KOPT-K1 (cell line): ENCODE measurements around the gene UBN1.
"Not testable (repeated sequence)": the region's sequence is repeated elsewhere in the genome, so short reads cannot be mapped to it uniquely, and the experiment has no call there.

Experiments used
- H3K27ac ChIP-seq: fragments of 200-600 bp; sonication (generic); 2 replicates; pipeline ENCODE4 v1.5.1; 2016; ENCODE audit warnings: antibody characterized with exemption, mild to moderate bottlenecking, low read depth, low read length; ENCODE audit not compliant: poor library complexity, severe bottlenecking
- H3K36me3 ChIP-seq: fragments of 200-600 bp; sonication (generic); 2 replicates; pipeline ENCODE4 v1.5.1; 2017; ENCODE audit warnings: antibody characterized with exemption, mild to moderate bottlenecking, low read length, moderate library complexity; ENCODE audit not compliant: insufficient read depth
- H3K9me3 ChIP-seq: fragments of 200-600 bp; sonication (generic); 2 replicates; pipeline ENCODE4 v1.5.1; 2017; ENCODE audit warnings: antibody characterized with exemption, low read length, mild to moderate bottlenecking; ENCODE audit not compliant: insufficient read depth, poor library complexity, severe bottlenecking

UBN1 gene

GRCh38 chr16:4913774-4914525 is 66.7 kb downstream of the UBN1 start:
- H3K36me3 ChIP-seq = no peaks in the 10 kb centered on the region
- H3K9me3 ChIP-seq = no peaks in the 10 kb centered on the region
- no peak overlapping the region for H3K27ac ChIP-seq

GRCh38 chr16:4914528-4915225 is 67.4 kb downstream of the UBN1 start:
- Histone ChIP-seq H3K27ac (no peak overlapping the region), H3K9me3 (no peaks in the 10 kb centered on the region), H3K36me3 (no peaks in the 10 kb centered on the region)

- Histone ChIP-seq H3K27ac (no peak overlapping the region), H3K9me3 (no peaks in the 10 kb centered on the region), H3K36me3 (no peaks in the 10 kb centered on the region)
Measured at GRCh38 chr16:4915226-4915761, 68.0 kb downstream of the UBN1 start.

- H3K27ac ChIP-seq = no peak overlapping the region
- H3K9me3 ChIP-seq = no peaks in the 10 kb centered on the region
Measured at GRCh38 chr16:4917117-4917516, 69.8 kb downstream of the UBN1 start.

GRCh38 chr16:4918781-4919251 is 71.5 kb downstream of the UBN1 start:
- Histone ChIP-seq H3K36me3 (no peaks in the 10 kb centered on the region), H3K9me3 (no peaks in the 10 kb centered on the region), H3K27ac (no peak overlapping the region)

More at GRCh38 chr16:4917117-4917516, 69.8 kb downstream of the UBN1 start:
- H3K36me3 ChIP-seq = no peaks in the 10 kb centered on the region

GRCh38 chr16:4920826-4921225 is 73.5 kb downstream of the UBN1 start:
- Histone ChIP-seq H3K9me3 (no peaks in the 10 kb centered on the region), H3K36me3 (no peaks in the 10 kb centered on the region), H3K27ac (no peak overlapping the region)

- H3K36me3 ChIP-seq = no peaks in the 10 kb centered on the region
- H3K9me3 ChIP-seq = peaks cover 12% of the 10 kb centered on the region
- no peak overlapping the region for H3K27ac ChIP-seq
Measured at GRCh38 chr16:4922721-4923342, 75.6 kb downstream of the UBN1 start.

- peaks cover 12% of the 10 kb centered on the region for H3K9me3 ChIP-seq
- H3K36me3 ChIP-seq = no peaks in the 10 kb centered on the region
Measured at GRCh38 chr16:4923853-4924252, 76.6 kb downstream of the UBN1 start.

GRCh38 chr16:4924593-4925292 is 77.5 kb downstream of the UBN1 start:
- Histone ChIP-seq H3K9me3 (peaks cover 12% of the 10 kb centered on the region), H3K27ac (no peak overlapping the region), H3K36me3 (no peaks in the 10 kb centered on the region)

More at GRCh38 chr16:4923853-4924252, 76.6 kb downstream of the UBN1 start:
- H3K27ac ChIP-seq = no peak overlapping the region

DNA sequence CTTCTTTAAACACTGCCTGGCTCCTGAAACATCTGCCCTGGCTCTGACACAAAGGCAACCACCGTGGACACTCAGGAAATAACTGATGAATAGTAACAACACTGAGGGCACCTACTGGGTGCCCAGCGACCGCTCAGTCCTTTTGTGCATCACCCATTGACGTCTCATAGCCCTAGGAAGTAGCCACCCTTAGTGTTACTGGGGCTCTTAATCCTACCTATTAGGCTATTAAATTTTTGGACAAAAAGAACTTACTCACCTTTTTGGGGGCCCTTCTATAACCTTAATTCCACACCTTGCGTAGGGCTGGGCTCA is 78.0 kb downstream of the UBN1 start:
- H3K27ac ChIP-seq = no peak overlapping the region
- no peaks in the 10 kb centered on the region for H3K36me3 ChIP-seq
- H3K9me3 ChIP-seq = peaks cover 12% of the 10 kb centered on the region

- H3K9me3 ChIP-seq = peaks cover 12% of the 10 kb centered on the region
- no peak overlapping the region for H3K27ac ChIP-seq
- no peaks in the 10 kb centered on the region for H3K36me3 ChIP-seq
Measured at GRCh38 chr16:4925791-4926190, 78.5 kb downstream of the UBN1 start.

GRCh38 chr16:4926928-4927327 is 79.6 kb downstream of the UBN1 start:
- peaks cover 12% of the 10 kb centered on the region for H3K9me3 ChIP-seq

DNA sequence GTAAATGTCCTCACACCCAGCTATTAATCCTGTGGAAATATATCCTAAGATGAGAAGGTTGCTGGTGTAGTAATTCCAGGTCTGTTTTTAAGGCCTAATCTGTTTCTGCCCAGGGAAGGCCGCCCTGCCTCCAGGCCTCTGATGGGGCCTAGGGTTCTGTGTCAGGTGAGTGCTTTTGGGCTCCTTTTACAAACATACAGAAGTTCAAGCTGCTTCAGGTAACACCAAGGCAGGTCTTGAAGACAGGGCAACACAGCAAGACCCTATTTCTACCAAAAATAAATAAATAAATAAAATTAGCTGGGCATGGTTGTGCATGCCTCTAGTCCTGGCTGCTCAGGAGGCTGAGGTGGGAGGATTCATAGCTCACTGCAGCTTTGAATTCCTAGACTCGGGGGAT is 80.4 kb downstream of the UBN1 start:
- Histone ChIP-seq H3K27ac (no peak overlapping the region), H3K36me3 (no peaks in the 10 kb centered on the region), H3K9me3 (peaks cover 12% of the 10 kb centered on the region)

More at GRCh38 chr16:4926928-4927327, 79.6 kb downstream of the UBN1 start:
- H3K36me3 ChIP-seq = no peaks in the 10 kb centered on the region
- H3K27ac ChIP-seq = no peak overlapping the region

DNA sequence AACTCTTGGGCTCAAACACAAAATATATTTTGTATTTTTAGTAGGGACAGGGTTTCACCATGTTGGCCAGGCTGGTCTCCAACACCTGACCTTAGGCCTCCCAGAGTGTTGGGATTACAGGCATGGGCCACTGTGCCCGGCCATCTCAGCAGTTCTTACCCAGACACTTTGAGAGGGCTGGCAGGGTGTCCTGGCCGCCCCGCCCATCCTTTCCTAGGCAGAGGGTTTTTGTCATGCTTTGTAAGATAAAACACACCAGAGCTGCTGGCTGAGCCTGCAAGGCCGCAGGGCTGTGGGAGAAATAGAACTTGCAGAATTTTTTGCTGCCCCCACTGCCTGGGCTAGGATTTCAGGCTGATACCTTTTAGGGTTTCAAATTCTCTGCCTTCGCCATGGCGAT is 80.9 kb downstream of the UBN1 start:
- Histone ChIP-seq H3K9me3 (peaks cover 12% of the 10 kb centered on the region), H3K36me3 (no peaks in the 10 kb centered on the region), H3K27ac (no peak overlapping the region)

- H3K27ac ChIP-seq, H3K36me3 ChIP-seq: not testable (repeated sequence)
- H3K9me3 ChIP-seq = peaks cover 12% of the 10 kb centered on the region
Measured at GRCh38 chr16:4929619-4930018, 82.3 kb downstream of the UBN1 start.
